HepG2 (cell line): ENCODE results near the gene RBBP8NL. TPM values are rescaled to one million over a fixed set of nuclear protein-coding genes. Genes with fewer than 3 reads are reported as not detected.

ENCODE experiments used
- ARHGAP35 ChIP-seq: sonication (generic); formaldehyde crosslinking; IDR thresholded peaks from 2 replicates; pipeline ENCODE4 v1.9.0; 2022; ENCODE audit warnings: mild to moderate bottlenecking, inconsistent platforms, moderate library complexity, missing genetic modification reagents, borderline replicate concordance
- BRD4 ChIP-seq: sonication (generic); formaldehyde crosslinking; IDR thresholded peaks from 2 replicates; pipeline ENCODE4 v1.4.0; 2020; ENCODE audit warnings: missing genetic modification reagents
- FOXA1 ChIP-seq, 2 experiments: fragments of 450-650 bp in 1 of 2; sonication (generic) in 1 of 2; formaldehyde crosslinking in 1 of 2; IDR thresholded peaks; 2 replicates each; pipeline versions ENCODE4 v1.4.0 to v1.6.1; 2016 to 2020; ENCODE audit warnings: missing genetic modification reagents in 1 of 2
- HDAC2 ChIP-seq: sonication (generic); formaldehyde crosslinking; IDR thresholded peaks from 2 replicates; pipeline ENCODE4 v1.4.0; 2020; ENCODE audit warnings: missing genetic modification reagents
- HNRNPH1 ChIP-seq: fragments of 200-400 bp; formaldehyde crosslinking; optimal IDR thresholded peaks from 2 replicates; pipeline ENCODE3; 2017; ENCODE audit warnings: mild to moderate bottlenecking, low read depth, low read length
- JUNB ChIP-seq: sonication (generic); formaldehyde crosslinking; IDR thresholded peaks from 2 replicates; pipeline ENCODE4 v1.8.0; 2022; ENCODE audit warnings: missing genetic modification reagents, mild to moderate bottlenecking, borderline replicate concordance
- LCORL ChIP-seq, 2 experiments: fragments of 450-650 bp in 1 of 2; sonication (generic) in 1 of 2; formaldehyde crosslinking in 1 of 2; IDR thresholded peaks; 2 replicates each; pipeline versions ENCODE4 v1.5.0 to v1.6.1; 2017 to 2020; ENCODE audit warnings: antibody characterized with exemption in 1 of 2, missing genetic modification reagents in 1 of 2
- NFIC ChIP-seq: IDR thresholded peaks from 2 replicates; pipeline ENCODE4 v1.6.1; 2012; ENCODE audit warnings: mild to moderate bottlenecking, low read length, inconsistent platforms
- NFYB ChIP-seq: sonication (generic); formaldehyde crosslinking; IDR thresholded peaks from 2 replicates; pipeline ENCODE4 v1.4.0; 2020; ENCODE audit warnings: missing genetic modification reagents
- NRL ChIP-seq: sonication (generic); formaldehyde crosslinking; IDR thresholded peaks from 2 replicates; pipeline ENCODE4 v1.5.0; 2020; ENCODE audit warnings: missing genetic modification reagents, mild to moderate bottlenecking, moderate library complexity, borderline replicate concordance
- SIX1 ChIP-seq: sonication (generic); formaldehyde crosslinking; IDR thresholded peaks from 2 replicates; pipeline ENCODE4 v1.4.0; 2020; ENCODE audit warnings: missing genetic modification reagents, borderline replicate concordance
- SSRP1 ChIP-seq: IDR thresholded peaks from 2 replicates; pipeline ENCODE4 v1.6.1; 2016; ENCODE audit warnings: control low read depth
- WIZ ChIP-seq: sonication (generic); formaldehyde crosslinking; IDR thresholded peaks from 2 replicates; pipeline ENCODE4 v1.5.1; 2020; ENCODE audit warnings: mild to moderate bottlenecking, missing genetic modification reagents
- ZFX ChIP-seq: sonication (generic); formaldehyde crosslinking; IDR thresholded peaks from 2 replicates; pipeline ENCODE4 v1.4.0; 2020; ENCODE audit warnings: mild to moderate bottlenecking, low read depth, missing genetic modification reagents, moderate library complexity
- ZNF251 ChIP-seq: sonication (generic); formaldehyde crosslinking; IDR thresholded peaks from 2 replicates; pipeline ENCODE4 v1.9.0; 2021; ENCODE audit warnings: mild to moderate bottlenecking, missing genetic modification reagents
- ZNF547 ChIP-seq: sonication (generic); formaldehyde crosslinking; IDR thresholded peaks from 2 replicates; pipeline ENCODE4 v1.5.1; 2020; ENCODE audit warnings: mild to moderate bottlenecking, missing genetic modification reagents
- ZNF747 ChIP-seq: sonication (generic); formaldehyde crosslinking; IDR thresholded peaks from 2 replicates; pipeline ENCODE4 v1.8.1; 2023; ENCODE audit warnings: missing genetic modification reagents, mild to moderate bottlenecking, borderline replicate concordance
- ZNF768 ChIP-seq: sonication (generic); formaldehyde crosslinking; IDR thresholded peaks from 2 replicates; pipeline ENCODE4 v1.4.0; 2020; ENCODE audit warnings: missing genetic modification reagents
- polyA plus RNA-seq, 8 experiments: library from polyadenylated mRNA; depleted of rRNA in 3 of 8; stranded (reverse) in 7 of 8; unstranded in 1 of 8; fragments of >200 nt; fragmentation: Illumina TruSeq in 4 of 8; extraction: Trizol in 4 of 8; gene quantifications; 2 replicates each; pipeline versions ENCODE4 v1.2.1 to v1.2.3, GENCODE V29; 2011 to 2016; ENCODE audit warnings: low read depth in 4 of 8, missing spikeins in 1 of 8, mixed read lengths in 1 of 8; ENCODE audit not compliant: insufficient read depth in 1 of 8
- total RNA-seq, 5 experiments: library from RNA; depleted of rRNA; stranded (reverse); fragments of >200 nt; fragmentation: Illumina TruSeq; extraction: Trizol; gene quantifications; 2 replicates each; pipeline ENCODE4 v1.2.3, GENCODE V29; 2016; ENCODE audit warnings: low read depth in 1 of 5
- TF ChIP-seq, protein P1 (sequence below): sonication (generic); formaldehyde crosslinking; IDR thresholded peaks from 2 replicates; pipeline ENCODE4 v1.9.0; 2021; ENCODE audit warnings: missing genetic modification reagents, borderline replicate concordance
- TF ChIP-seq, protein P2 (sequence below): IDR thresholded peaks from 2 replicates; pipeline ENCODE4 v1.6.1; 2016; ENCODE audit warnings: missing biosample characterization, missing genetic modification reagents, low read depth
- TF ChIP-seq, protein P3 (sequence below): sonication (generic); formaldehyde crosslinking; conservative IDR thresholded peaks from 2 replicates; pipeline ENCODE4 v1.8.0; 2022; ENCODE audit warnings: low read depth, missing genetic modification reagents
- TF ChIP-seq, protein P4 (sequence below): sonication (generic); formaldehyde crosslinking; IDR thresholded peaks from 2 replicates; pipeline ENCODE4 v1.4.0; 2020; ENCODE audit warnings: missing genetic modification reagents

The RBBP8NL gene
- total and polyA plus RNA-seq, 2 of the 13 experiments (the other 11 are each of a cell fraction or from before 2014, with no cell fraction given) = 0.69 to 0.86 TPM

DNA sequence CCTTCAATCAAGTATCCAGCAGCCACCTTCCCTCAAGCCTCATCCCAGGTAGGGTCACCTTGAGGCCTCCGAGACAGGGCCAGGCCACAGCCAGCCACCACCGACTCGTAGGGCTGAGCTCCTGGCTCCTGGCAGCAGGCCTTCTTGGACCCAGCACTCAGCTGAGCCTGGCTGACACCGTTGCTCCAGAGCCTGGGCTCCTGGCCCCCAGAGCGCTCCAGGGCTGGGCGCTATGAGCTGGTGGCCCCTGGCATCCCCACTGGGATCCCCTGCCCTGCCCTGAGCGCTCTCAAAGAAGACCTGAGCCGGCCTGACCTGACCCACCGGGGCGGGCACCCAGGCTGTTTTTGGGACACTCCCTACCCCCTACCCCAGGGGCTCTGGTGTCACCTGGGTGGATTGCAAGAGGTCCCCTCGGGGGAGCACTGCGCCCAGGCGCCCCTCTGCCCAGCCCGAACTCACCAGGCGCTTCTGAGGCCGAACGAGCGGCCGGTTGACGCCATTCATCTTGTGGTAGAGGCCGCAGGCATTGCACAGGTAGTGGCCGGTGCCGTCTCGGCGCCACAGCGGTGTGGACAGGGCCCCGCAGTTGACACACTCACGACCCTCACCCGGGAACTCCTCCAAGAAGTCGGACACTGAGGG lies 45.7 kb upstream of the RBBP8NL start (continued):
- TF ChIP-seq, protein P1, sequence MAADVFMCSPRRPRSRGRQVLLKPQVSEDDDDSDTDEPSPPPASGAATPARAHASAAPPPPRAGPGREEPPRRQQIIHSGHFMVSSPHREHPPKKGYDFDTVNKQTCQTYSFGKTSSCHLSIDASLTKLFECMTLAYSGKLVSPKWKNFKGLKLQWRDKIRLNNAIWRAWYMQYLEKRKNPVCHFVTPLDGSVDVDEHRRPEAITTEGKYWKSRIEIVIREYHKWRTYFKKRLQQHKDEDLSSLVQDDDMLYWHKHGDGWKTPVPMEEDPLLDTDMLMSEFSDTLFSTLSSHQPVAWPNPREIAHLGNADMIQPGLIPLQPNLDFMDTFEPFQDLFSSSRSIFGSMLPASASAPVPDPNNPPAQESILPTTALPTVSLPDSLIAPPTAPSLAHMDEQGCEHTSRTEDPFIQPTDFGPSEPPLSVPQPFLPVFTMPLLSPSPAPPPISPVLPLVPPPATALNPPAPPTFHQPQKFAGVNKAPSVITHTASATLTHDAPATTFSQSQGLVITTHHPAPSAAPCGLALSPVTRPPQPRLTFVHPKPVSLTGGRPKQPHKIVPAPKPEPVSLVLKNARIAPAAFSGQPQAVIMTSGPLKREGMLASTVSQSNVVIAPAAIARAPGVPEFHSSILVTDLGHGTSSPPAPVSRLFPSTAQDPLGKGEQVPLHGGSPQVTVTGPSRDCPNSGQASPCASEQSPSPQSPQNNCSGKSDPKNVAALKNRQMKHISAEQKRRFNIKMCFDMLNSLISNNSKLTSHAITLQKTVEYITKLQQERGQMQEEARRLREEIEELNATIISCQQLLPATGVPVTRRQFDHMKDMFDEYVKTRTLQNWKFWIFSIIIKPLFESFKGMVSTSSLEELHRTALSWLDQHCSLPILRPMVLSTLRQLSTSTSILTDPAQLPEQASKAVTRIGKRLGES (CRISPR knock-in tag) = no peak
- no peak for TF ChIP-seq ZNF747 (CRISPR knock-in tag)
- no peak for TF ChIP-seq SIX1 (CRISPR knock-in tag)
- no peak for TF ChIP-seq BRD4 (CRISPR knock-in tag)
- TF ChIP-seq HNRNPH1 = no peak
- no peak for TF ChIP-seq ZNF251 (CRISPR knock-in tag)
- no peak for TF ChIP-seq WIZ (CRISPR knock-in tag)
- no peak for TF ChIP-seq ZNF547
- TF ChIP-seq ZFX (CRISPR knock-in tag) = peak; percentile 44
- no peak for TF ChIP-seq NFIC
- TF ChIP-seq, protein P2, sequence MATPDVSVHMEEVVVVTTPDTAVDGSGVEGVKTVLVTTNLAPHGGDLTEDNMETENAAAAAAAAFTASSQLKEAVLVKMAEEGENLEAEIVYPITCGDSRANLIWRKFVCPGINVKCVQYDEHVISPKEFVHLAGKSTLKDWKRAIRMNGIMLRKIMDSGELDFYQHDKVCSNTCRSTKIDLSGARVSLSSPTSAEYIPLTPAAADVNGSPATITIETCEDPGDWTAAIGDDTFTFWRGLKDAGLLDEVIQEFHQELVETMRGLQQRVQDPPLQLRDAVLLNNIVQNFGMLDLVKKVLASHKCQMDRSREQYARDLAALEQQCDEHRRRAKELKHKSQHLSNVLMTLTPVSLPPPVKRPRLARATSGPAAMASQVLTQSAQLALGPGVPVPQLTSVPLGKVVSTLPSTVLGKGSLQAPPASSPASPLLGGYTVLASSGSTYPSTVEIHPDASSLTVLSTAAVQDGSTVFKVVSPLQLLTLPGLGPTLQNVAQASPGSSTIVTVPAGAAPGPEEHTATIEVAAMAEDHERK (CRISPR knock-in tag) = no peak
- no peak for TF ChIP-seq LCORL (IDR thresholded peaks at IDR 0.05)
- 0 out of 2 replicates have a peak, but pooled peaks have one; percentile 7 for TF ChIP-seq LCORL (CRISPR knock-in tag; IDR thresholded peaks at IDR 0.05)
- TF ChIP-seq, protein P3, sequence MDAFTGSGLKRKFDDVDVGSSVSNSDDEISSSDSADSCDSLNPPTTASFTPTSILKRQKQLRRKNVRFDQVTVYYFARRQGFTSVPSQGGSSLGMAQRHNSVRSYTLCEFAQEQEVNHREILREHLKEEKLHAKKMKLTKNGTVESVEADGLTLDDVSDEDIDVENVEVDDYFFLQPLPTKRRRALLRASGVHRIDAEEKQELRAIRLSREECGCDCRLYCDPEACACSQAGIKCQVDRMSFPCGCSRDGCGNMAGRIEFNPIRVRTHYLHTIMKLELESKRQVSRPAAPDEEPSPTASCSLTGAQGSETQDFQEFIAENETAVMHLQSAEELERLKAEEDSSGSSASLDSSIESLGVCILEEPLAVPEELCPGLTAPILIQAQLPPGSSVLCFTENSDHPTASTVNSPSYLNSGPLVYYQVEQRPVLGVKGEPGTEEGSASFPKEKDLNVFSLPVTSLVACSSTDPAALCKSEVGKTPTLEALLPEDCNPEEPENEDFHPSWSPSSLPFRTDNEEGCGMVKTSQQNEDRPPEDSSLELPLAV = no peak
- TF ChIP-seq NRL (CRISPR knock-in tag) = peak; percentile 21; the same call in 1 of the 2 replicates
- TF ChIP-seq SSRP1 = no peak
- TF ChIP-seq FOXA1 (IDR thresholded peaks at IDR 0.05) = no peak
- TF ChIP-seq FOXA1 (CRISPR knock-in tag; IDR thresholded peaks at IDR 0.05) = no peak
- TF ChIP-seq, protein P4, sequence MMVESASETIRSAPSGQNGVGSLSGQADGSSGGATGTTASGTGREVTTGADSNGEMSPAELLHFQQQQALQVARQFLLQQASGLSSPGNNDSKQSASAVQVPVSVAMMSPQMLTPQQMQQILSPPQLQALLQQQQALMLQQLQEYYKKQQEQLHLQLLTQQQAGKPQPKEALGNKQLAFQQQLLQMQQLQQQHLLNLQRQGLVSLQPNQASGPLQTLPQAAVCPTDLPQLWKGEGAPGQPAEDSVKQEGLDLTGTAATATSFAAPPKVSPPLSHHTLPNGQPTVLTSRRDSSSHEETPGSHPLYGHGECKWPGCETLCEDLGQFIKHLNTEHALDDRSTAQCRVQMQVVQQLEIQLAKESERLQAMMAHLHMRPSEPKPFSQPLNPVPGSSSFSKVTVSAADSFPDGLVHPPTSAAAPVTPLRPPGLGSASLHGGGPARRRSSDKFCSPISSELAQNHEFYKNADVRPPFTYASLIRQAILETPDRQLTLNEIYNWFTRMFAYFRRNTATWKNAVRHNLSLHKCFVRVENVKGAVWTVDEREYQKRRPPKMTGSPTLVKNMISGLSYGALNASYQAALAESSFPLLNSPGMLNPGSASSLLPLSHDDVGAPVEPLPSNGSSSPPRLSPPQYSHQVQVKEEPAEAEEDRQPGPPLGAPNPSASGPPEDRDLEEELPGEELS (CRISPR knock-in tag) = no peak
- TF ChIP-seq ARHGAP35 (CRISPR knock-in tag) = 0 out of 2 replicates have a peak, but pooled peaks have one; percentile 30
- no peak for TF ChIP-seq JUNB (CRISPR knock-in tag)
- TF ChIP-seq NFYB (CRISPR knock-in tag) = no peak
- 0 out of 2 replicates have a peak, but pooled peaks have one; percentile 6 for TF ChIP-seq ZNF768 (CRISPR knock-in tag)
- 0 out of 2 replicates have a peak, but pooled peaks have one; percentile 16 for TF ChIP-seq HDAC2 (CRISPR knock-in tag)
